HepG2 (cell line): ENCODE data around the gene PHEX. TPM values are rescaled to one million over a fixed set of nuclear protein-coding genes. Genes with fewer than 3 reads are reported as not detected.

Source experiments
- ATAC-seq: fragments of 200-7000 bp; cut with Tn5 transposase; 3 replicates; pipeline ENCODE4 v1.9.1; 2020; ENCODE audit warnings: mild to moderate bottlenecking, moderate library complexity
- BruUV-seq: library from RNA; stranded (reverse); fragments of 400-500 nt; replicated peaks from 2 replicates; lab custom pipeline; 2021; lab: Mats Ljungman, UMichigan
- CTCF ChIA-PET: fragments of 300-600 bp; formaldehyde crosslinking; extraction: SDS; loops from one replicate; lab custom pipeline; 2021; ENCODE audit warnings: low total read pairs, inconsistent platforms, low intra/inter-chr PET ratio; lab: Yijun Ruan, JAX
- POLR2A ChIA-PET: fragments of 350-600 bp; sonication (Branson Sonifier 250); formaldehyde crosslinking; loops from one replicate; lab custom pipeline; 2020; ENCODE audit warnings: antibody characterized with exemption, inconsistent platforms; lab: Yijun Ruan, JAX
- DNase-seq: peaks from one replicate; pipeline ENCODE4 v3.0.0-alpha.2; 2015; ENCODE audit warnings: low spot score
- FAIRE-seq: peaks from 3 replicates; lab custom pipeline; 2011; peaks lifted over from hg19 to GRCh38; lab: Jason Lieb, UNC
- H2AFZ ChIP-seq: one replicate; pipeline ENCODE4 v1.6.1; 2011; ENCODE audit warnings: low read length, inconsistent platforms
- H3K27ac ChIP-seq: fragments of 300-600 bp; 3 replicates; pipeline ENCODE4 v1.8.0; 2011; ENCODE audit warnings: mixed run types, mild to moderate bottlenecking, mixed read lengths, low read length, inconsistent platforms; ENCODE audit not compliant: insufficient read depth; ENCODE audit errors: extremely low read length
- H3K27me3 ChIP-seq, 2 experiments: fragments of 200-600 bp in 1 of 2; 2 replicates in 1 of 2; 3 replicates in 1 of 2; pipeline versions ENCODE4 v1.6.0 to v1.8.0; 2011; ENCODE audit warnings: low read length in 2 of 2, mild to moderate bottlenecking in 2 of 2, moderate library complexity in 2 of 2, inconsistent platforms in 1 of 2; ENCODE audit not compliant: insufficient read depth in 2 of 2, control insufficient read depth in 1 of 2
- H3K36me3 ChIP-seq, 2 experiments: fragments of 200-600 bp in 1 of 2; replicated peaks in 1 of 2; 2 replicates in 1 of 2; 3 replicates in 1 of 2; pipeline versions ENCODE4 v1.5.1 to v1.8.0; 2011; ENCODE audit warnings: low read length in 2 of 2, inconsistent platforms in 1 of 2; ENCODE audit not compliant: insufficient read depth in 2 of 2, control insufficient read depth in 1 of 2
- H3K4me1 ChIP-seq: 2 replicates; pipeline ENCODE4 v1.5.1; 2012; ENCODE audit warnings: low read length, inconsistent platforms; ENCODE audit not compliant: insufficient read depth
- H3K4me2 ChIP-seq: 2 replicates; pipeline ENCODE4 v1.6.0; 2011; ENCODE audit warnings: low read depth, low read length, inconsistent platforms
- H3K4me3 ChIP-seq, 3 experiments: fragments of 200-600 bp in 1 of 3; sonication (generic), shearing (Covaris generic) in 1 of 3; replicated peaks in 1 of 3; 2 replicates each; pipeline ENCODE4 v1.5.1; 2011 to 2016; ENCODE audit warnings: low read length in 3 of 3, inconsistent platforms in 2 of 3, low read depth in 2 of 3, mild to moderate bottlenecking in 2 of 3, control low read depth in 1 of 3, mixed read lengths in 1 of 3; ENCODE audit not compliant: insufficient read depth in 1 of 3
- H3K79me2 ChIP-seq: one replicate; pipeline ENCODE4 v1.6.1; 2011; ENCODE audit warnings: low read length, inconsistent platforms; ENCODE audit not compliant: insufficient read depth
- H3K9ac ChIP-seq: 2 replicates; pipeline ENCODE4 v1.6.0; 2011; ENCODE audit warnings: mild to moderate bottlenecking, low read depth, low read length, inconsistent platforms; ENCODE audit not compliant: insufficient read depth
- H3K9me3 ChIP-seq: 2 replicates; pipeline ENCODE4 v1.5.1; 2012; ENCODE audit warnings: mild to moderate bottlenecking, low read length
- H4K20me1 ChIP-seq: 2 replicates; pipeline ENCODE4 v1.6.0; 2011; ENCODE audit warnings: inconsistent platforms, mild to moderate bottlenecking, low read length, moderate library complexity; ENCODE audit not compliant: insufficient read depth
- GATA4 ChIP-seq: sonication (generic); IDR thresholded peaks from 2 replicates; pipeline ENCODE4 v1.6.1; 2016; ENCODE audit warnings: antibody characterized with exemption, low read depth, borderline replicate concordance
- NFE2 ChIP-seq: sonication (generic); formaldehyde crosslinking; IDR thresholded peaks from 2 replicates; pipeline ENCODE4 v1.4.0; 2020; ENCODE audit warnings: missing genetic modification reagents
- NFIB ChIP-seq: sonication (generic); formaldehyde crosslinking; IDR thresholded peaks from 2 replicates; pipeline ENCODE4 v1.9.0; 2021; ENCODE audit warnings: missing genetic modification reagents, mild to moderate bottlenecking, borderline replicate concordance
- PCBP2 ChIP-seq: fragments of 200-400 bp; formaldehyde crosslinking; optimal IDR thresholded peaks from 2 replicates; pipeline ENCODE3; 2018; ENCODE audit warnings: low read length, low read depth; ENCODE audit not compliant: poor library complexity, severe bottlenecking
- PRPF4 ChIP-seq: fragments of 200-400 bp; formaldehyde crosslinking; IDR thresholded peaks from 2 replicates; pipeline ENCODE4 v1.6.1; 2016; ENCODE audit warnings: low read length, low read depth; ENCODE audit not compliant: poor library complexity, severe bottlenecking
- ZNF724P ChIP-seq: sonication (generic); formaldehyde crosslinking; IDR thresholded peaks from 2 replicates; pipeline ENCODE4 v1.8.0; 2022; ENCODE audit warnings: missing genetic modification reagents, borderline replicate concordance
- ZNF816 ChIP-seq: sonication (generic); formaldehyde crosslinking; IDR thresholded peaks from 2 replicates; pipeline ENCODE4 v1.8.0; 2022; ENCODE audit warnings: missing genetic modification reagents, mild to moderate bottlenecking, borderline replicate concordance
- WGBS: methylation state at CpG from one replicate; pipeline ENCODE4 v1.1.6; 2017; ENCODE audit warnings: low lambda C conversion rate; 5-methylcytosine and 5-hydroxymethylcytosine counted together
- in situ Hi-C: cut with HindIII; loops from 2 replicates; pipeline ENCODE4 v1.10.0; 2017; ENCODE audit warnings: low pct_unique_long_range_greater_than_20kb; ENCODE audit not compliant: extremely low pct_ligation_motif_present
- intact Hi-C: fragments of 100-400 bp; cut with micrococcal nuclease; formaldehyde crosslinking; loops from one replicate; pipeline ENCODE4 v1.10.0; 2022; ENCODE audit not compliant: unreplicated experiment
- polyA plus RNA-seq, 8 experiments: library from polyadenylated mRNA; depleted of rRNA in 3 of 8; stranded (reverse) in 7 of 8; unstranded in 1 of 8; fragments of >200 nt; fragmentation: Illumina TruSeq in 4 of 8; extraction: Trizol in 4 of 8; gene quantifications; 2 replicates each; pipeline versions ENCODE4 v1.2.1 to v1.2.3, GENCODE V29; 2011 to 2016; ENCODE audit warnings: low read depth in 4 of 8, missing spikeins in 1 of 8, mixed read lengths in 1 of 8; ENCODE audit not compliant: insufficient read depth in 1 of 8
- total RNA-seq, 5 experiments: library from RNA; depleted of rRNA; stranded (reverse); fragments of >200 nt; fragmentation: Illumina TruSeq; extraction: Trizol; gene quantifications; 2 replicates each; pipeline ENCODE4 v1.2.3, GENCODE V29; 2016; ENCODE audit warnings: low read depth in 1 of 5
- TF ChIP-seq, protein P1 (sequence below): IDR thresholded peaks from 2 replicates; pipeline ENCODE4 v1.6.1; 2016; ENCODE audit warnings: mild to moderate bottlenecking
- TF ChIP-seq, protein P2 (sequence below): sonication (generic); formaldehyde crosslinking; IDR thresholded peaks from 2 replicates; pipeline ENCODE4 v1.5.0; 2020; ENCODE audit warnings: mild to moderate bottlenecking, missing genetic modification reagents, borderline replicate concordance

The PHEX gene
- total and polyA plus RNA-seq, 2 of the 13 experiments (the other 11 are each of a cell fraction or from before 2014, with no cell fraction given) = 0.01 to 0.27 TPM

DNA sequence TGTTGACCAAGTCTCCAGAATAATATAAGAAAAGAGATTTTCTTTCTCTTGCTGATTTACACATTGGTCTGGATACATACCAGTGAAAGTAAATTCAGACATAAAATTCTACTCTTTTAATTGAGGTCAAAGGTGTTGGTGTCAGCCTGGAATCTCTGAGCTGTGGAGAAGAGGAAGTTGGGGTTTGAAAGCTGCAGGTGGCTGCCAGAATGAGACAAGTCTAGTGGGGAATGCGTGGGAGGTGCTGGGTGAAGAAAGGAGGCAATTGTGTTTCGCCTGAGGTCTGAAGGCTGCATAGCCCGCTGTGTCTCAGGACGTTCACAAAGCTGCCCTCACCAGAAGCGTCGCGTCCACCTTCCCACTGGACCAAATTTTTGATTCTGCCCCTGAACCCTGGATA, 31.2 kb downstream of the PHEX start:
- Histone ChIP-seq H3K4me3 (no peak overlapping the region), H3K36me3 (no peaks in the 10 kb centered on the region), H3K27me3 (no peaks in the 10 kb centered on the region), H3K9ac (no peak overlapping the region), H3K79me2 (no peaks in the 10 kb centered on the region), H3K27ac (no peak overlapping the region), H3K4me2 (no peak overlapping the region), H3K4me1 (no peaks in the 10 kb centered on the region), H2AFZ (no peak overlapping the region), H4K20me1 (no peaks in the 10 kb centered on the region), H3K9me3 (no peaks in the 10 kb centered on the region)
- ATAC-seq (no peak), DNase-seq (no peak), FAIRE-seq (no peak)
- intact Hi-C loops (no loop called here), in situ Hi-C loops (no loop called here)
- 58% methylated on average over 4 of the region's 7 CpGs for WGBS
- BruUV-seq = no TSS peak
- TF ChIP-seq ZNF724P = no peak
- no peak for TF ChIP-seq PRPF4
- no peak for TF ChIP-seq NFIB (CRISPR knock-in tag)
- no peak for TF ChIP-seq GATA4
- TF ChIP-seq ZNF816 (CRISPR knock-in tag) = no peak
- TF ChIP-seq, protein P1, sequence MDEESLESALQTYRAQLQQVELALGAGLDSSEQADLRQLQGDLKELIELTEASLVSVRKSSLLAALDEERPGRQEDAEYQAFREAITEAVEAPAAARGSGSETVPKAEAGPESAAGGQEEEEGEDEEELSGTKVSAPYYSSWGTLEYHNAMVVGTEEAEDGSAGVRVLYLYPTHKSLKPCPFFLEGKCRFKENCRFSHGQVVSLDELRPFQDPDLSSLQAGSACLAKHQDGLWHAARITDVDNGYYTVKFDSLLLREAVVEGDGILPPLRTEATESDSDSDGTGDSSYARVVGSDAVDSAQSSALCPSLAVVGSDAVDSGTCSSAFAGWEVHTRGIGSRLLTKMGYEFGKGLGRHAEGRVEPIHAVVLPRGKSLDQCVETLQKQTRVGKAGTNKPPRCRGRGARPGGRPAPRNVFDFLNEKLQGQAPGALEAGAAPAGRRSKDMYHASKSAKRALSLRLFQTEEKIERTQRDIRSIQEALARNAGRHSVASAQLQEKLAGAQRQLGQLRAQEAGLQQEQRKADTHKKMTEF (CRISPR knock-in tag) = no peak
- no peak for TF ChIP-seq PCBP2
- TF ChIP-seq, protein P2, sequence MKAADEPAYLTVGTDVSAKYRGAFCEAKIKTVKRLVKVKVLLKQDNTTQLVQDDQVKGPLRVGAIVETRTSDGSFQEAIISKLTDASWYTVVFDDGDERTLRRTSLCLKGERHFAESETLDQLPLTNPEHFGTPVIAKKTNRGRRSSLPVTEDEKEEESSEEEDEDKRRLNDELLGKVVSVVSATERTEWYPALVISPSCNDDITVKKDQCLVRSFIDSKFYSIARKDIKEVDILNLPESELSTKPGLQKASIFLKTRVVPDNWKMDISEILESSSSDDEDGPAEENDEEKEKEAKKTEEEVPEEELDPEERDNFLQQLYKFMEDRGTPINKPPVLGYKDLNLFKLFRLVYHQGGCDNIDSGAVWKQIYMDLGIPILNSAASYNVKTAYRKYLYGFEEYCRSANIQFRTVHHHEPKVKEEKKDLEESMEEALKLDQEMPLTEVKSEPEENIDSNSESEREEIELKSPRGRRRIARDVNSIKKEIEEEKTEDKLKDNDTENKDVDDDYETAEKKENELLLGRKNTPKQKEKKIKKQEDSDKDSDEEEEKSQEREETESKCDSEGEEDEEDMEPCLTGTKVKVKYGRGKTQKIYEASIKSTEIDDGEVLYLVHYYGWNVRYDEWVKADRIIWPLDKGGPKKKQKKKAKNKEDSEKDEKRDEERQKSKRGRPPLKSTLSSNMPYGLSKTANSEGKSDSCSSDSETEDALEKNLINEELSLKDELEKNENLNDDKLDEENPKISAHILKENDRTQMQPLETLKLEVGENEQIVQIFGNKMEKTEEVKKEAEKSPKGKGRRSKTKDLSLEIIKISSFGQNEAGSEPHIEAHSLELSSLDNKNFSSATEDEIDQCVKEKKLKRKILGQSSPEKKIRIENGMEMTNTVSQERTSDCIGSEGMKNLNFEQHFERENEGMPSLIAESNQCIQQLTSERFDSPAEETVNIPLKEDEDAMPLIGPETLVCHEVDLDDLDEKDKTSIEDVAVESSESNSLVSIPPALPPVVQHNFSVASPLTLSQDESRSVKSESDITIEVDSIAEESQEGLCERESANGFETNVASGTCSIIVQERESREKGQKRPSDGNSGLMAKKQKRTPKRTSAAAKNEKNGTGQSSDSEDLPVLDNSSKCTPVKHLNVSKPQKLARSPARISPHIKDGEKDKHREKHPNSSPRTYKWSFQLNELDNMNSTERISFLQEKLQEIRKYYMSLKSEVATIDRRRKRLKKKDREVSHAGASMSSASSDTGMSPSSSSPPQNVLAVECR (CRISPR knock-in tag) = no peak
- TF ChIP-seq NFE2 = no peak
- CTCF ChIA-PET = no interaction called here
- POLR2A ChIA-PET = no interaction called here
